Measurements from ENCODE around the gene PTPN14. TPM values are rescaled to one million over a fixed set of nuclear protein-coding genes. Genes with fewer than 3 reads are reported as not detected.
A peak's percentile ranks its signal among the peaks of the same experiment; 100 is the strongest.

Gene PTPN14
- total RNA-seq, 1 experiment from 2014 or later, result 76.4 TPM

- Mint-ChIP-seq H3K36me3 (ENCODE audit: insufficient read depth in 1 of 3, low read depth in 3 of 3) (peaks cover 3 to 46% (median 29%) of the 10 kb centered on the region in 3 experiments; a peak in 4 of 7 replicates), H3K27me3 (ENCODE audit: low read depth) (no peaks in the 10 kb centered on the region; the same call in 1 of the 2 replicates), H3K9me3 (no peaks in the 10 kb centered on the region), H3K27ac (peak overlapping the region in 1 of 3 experiments; percentile 72; a peak in 2 of 7 replicates), H3K4me1 (peaks cover 43 to 44% of the 10 kb centered on the region in 2 experiments), H3K4me3 (no peak overlapping the region)
- Histone ChIP-seq H3K56ac (ENCODE audit: insufficient read length, low read depth, low read length) (no peak overlapping the region), H2AFZ (ENCODE audit: low read length) (no peak overlapping the region), H2BK120ac (ENCODE audit: low read depth, low read length, poor library complexity, severe bottlenecking) (no peak overlapping the region), H2BK15ac (ENCODE audit: low read depth, low read length) (no peak overlapping the region), H3K18ac (ENCODE audit: insufficient read length, low read depth, low read length) (no peak overlapping the region), H3T11ph (ENCODE audit: low read length) (no peak overlapping the region), H2AK5ac (ENCODE audit: insufficient read length, low read length) (no peak overlapping the region), H4K5ac (ENCODE audit: insufficient read length, low read depth, low read length) (no peak overlapping the region), H4K8ac (replicated peaks; ENCODE audit: insufficient read length, low read depth, low read length) (no peak overlapping the region), H3K23ac (ENCODE audit: insufficient read length, low read depth, low read length) (no peak overlapping the region), H3K79me1 (ENCODE audit: insufficient read depth, low read depth, low read length, poor library complexity, severe bottlenecking) (no peaks in the 10 kb centered on the region), H3K4me2 (ENCODE audit: insufficient read depth, insufficient read length, low read length) (no peak overlapping the region), H2BK12ac (ENCODE audit: insufficient read length, low read depth, low read length) (no peak overlapping the region), H2BK20ac (ENCODE audit: low read depth, low read length, poor library complexity, severe bottlenecking) (no peak overlapping the region), H4K91ac (ENCODE audit: insufficient read length, low read depth, low read length) (no peak overlapping the region), H3K23me2 (ENCODE audit: insufficient read length, low read depth, low read length, poor library complexity, severe bottlenecking) (no peaks in the 10 kb centered on the region), H3K14ac (ENCODE audit: insufficient read depth, low read length) (no peak overlapping the region), H3K4ac (ENCODE audit: low read depth, low read length) (no peak overlapping the region), H3K27me3 (ENCODE audit: insufficient read depth, low read length) (no peaks in the 10 kb centered on the region), H3K9ac (ENCODE audit: extremely low read depth, insufficient read length, low read length) (no peak overlapping the region), H3K27ac (ENCODE audit: insufficient read length, low read depth, low read length) (no peak overlapping the region), H2BK5ac (ENCODE audit: insufficient read length, low read length) (no peak overlapping the region), H4K20me1 (ENCODE audit: control insufficient read depth, insufficient read depth, insufficient read length) (no peaks in the 10 kb centered on the region), H3K4me1 (ENCODE audit: insufficient read depth, low read length) (peaks cover 14% of the 10 kb centered on the region), H3K79me2 (ENCODE audit: insufficient read depth, low read length) (no peaks in the 10 kb centered on the region), H3K9me3 (ENCODE audit: control insufficient read depth, low read depth, low read length) (no peaks in the 10 kb centered on the region)
- no CpG with 5 or more reads among the region's 3 CpGs for WGBS (ENCODE audit: extremely low coverage, insufficient read length, low lambda C conversion rate)
- no peak for TF ChIP-seq CTCF (conservative IDR thresholded peaks at IDR 0.05)
- no peak for DNase-seq
Observed at GRCh38 chr1:214400131-214400530, 151.3 kb downstream of the PTPN14 start.
